GM12878 (cell line): ENCODE measurements around the gene SLC35F3. TPM values are rescaled to one million over a fixed set of nuclear protein-coding genes. Genes with fewer than 3 reads are reported as not detected.

Source experiments
- ATAC-seq: fragments of 200-7000 bp; cut with Tn5 transposase; 3 replicates; pipeline ENCODE4 v1.9.1; 2020; ENCODE audit warnings: mild to moderate bottlenecking, moderate library complexity
- BruUV-seq: library from RNA; stranded (reverse); fragments of 400-500 nt; replicated peaks from 2 replicates; lab custom pipeline; 2021; lab: Mats Ljungman, UMichigan
- CTCF ChIA-PET: fragments of 300-600 bp; sonication (Branson Sonifier 250); formaldehyde crosslinking; extraction: SDS; loops from one replicate; lab custom pipeline; 2021; ENCODE audit warnings: inconsistent platforms; lab: Yijun Ruan, JAX
- POLR2A ChIA-PET: fragments of 350-600 bp; formaldehyde crosslinking; extraction: SDS; loops from one replicate; lab custom pipeline; 2021; ENCODE audit warnings: inconsistent platforms; lab: Charles Lee
- RAD21 ChIA-PET: fragments of 300-600 bp; sonication (Branson Sonifier 250); formaldehyde crosslinking; loops from one replicate; lab custom pipeline; 2023; ENCODE audit warnings: antibody characterized with exemption; ENCODE audit not compliant: unreplicated experiment; lab: Charles Lee
- SMC1A ChIA-PET: fragments of 300-600 bp; sonication (Branson Sonifier 250); formaldehyde crosslinking; loops from one replicate; lab custom pipeline; 2023; ENCODE audit not compliant: unreplicated experiment, uncharacterized antibody; lab: Charles Lee
- DNase-seq: peaks from one replicate; pipeline ENCODE4 v3.0.0-alpha.2; 2011; ENCODE audit warnings: low read depth, low spot score
- FAIRE-seq: peaks from 3 replicates; lab custom pipeline; 2011; peaks lifted over from hg19 to GRCh38; lab: Jason Lieb, UNC
- H2AFZ ChIP-seq: 2 replicates; pipeline ENCODE4 v1.6.0; 2011; ENCODE audit warnings: low read depth, low read length, control low read depth; ENCODE audit not compliant: control insufficient read depth
- H3K27ac ChIP-seq: 2 replicates; pipeline ENCODE4 v1.5.1; 2011; ENCODE audit warnings: control low read depth; ENCODE audit not compliant: control insufficient read depth, insufficient read depth
- H3K27me3 ChIP-seq, 2 experiments: replicated peaks in 1 of 2; 2 replicates each; pipeline versions ENCODE4 v1.6.0 to v1.6.1; 2011; ENCODE audit warnings: low read length in 1 of 2; ENCODE audit not compliant: control insufficient read depth in 2 of 2, insufficient read depth in 2 of 2
- H3K36me3 ChIP-seq, 2 experiments: 2 replicates each; pipeline ENCODE4 v1.5.1; 2011; ENCODE audit warnings: low read length in 1 of 2; ENCODE audit not compliant: control insufficient read depth in 2 of 2, insufficient read depth in 2 of 2
- H3K4me1 ChIP-seq: 2 replicates; pipeline ENCODE4 v1.6.1; 2011; ENCODE audit warnings: mild to moderate bottlenecking, low read length, moderate library complexity, mixed read lengths; ENCODE audit not compliant: control insufficient read depth, insufficient read depth
- H3K4me2 ChIP-seq: 2 replicates; pipeline ENCODE4 v1.6.0; 2011; ENCODE audit warnings: control low read depth; ENCODE audit not compliant: control insufficient read depth, insufficient read depth
- H3K4me3 ChIP-seq: fragments of 200-600 bp; sonication (generic); 2 replicates; pipeline ENCODE4 v1.5.1; 2016
- H3K79me2 ChIP-seq: 2 replicates; pipeline ENCODE4 v1.6.0; 2011; ENCODE audit warnings: low read length; ENCODE audit not compliant: control insufficient read depth, insufficient read depth
- H3K9ac ChIP-seq: 2 replicates; pipeline ENCODE4 v1.8.0; 2011; ENCODE audit warnings: low read length, control low read depth, mixed read lengths; ENCODE audit not compliant: control insufficient read depth, insufficient read depth
- H3K9me3 ChIP-seq: replicated peaks from 3 replicates; pipeline ENCODE4 v1.5.1; 2011; ENCODE audit warnings: mild to moderate bottlenecking, low read length; ENCODE audit not compliant: control insufficient read depth, insufficient read depth
- H4K20me1 ChIP-seq: 2 replicates; pipeline ENCODE4 v1.6.0; 2011; ENCODE audit not compliant: control insufficient read depth, insufficient read depth
- ELK1 ChIP-seq: IDR thresholded peaks from 2 replicates; pipeline ENCODE4 v1.6.1; 2012; ENCODE audit warnings: low read depth, low read length, improper control_type of control experiment
- ETV6 ChIP-seq, 2 experiments: fragments of 450-650 bp in 1 of 2; IDR thresholded peaks in 1 of 2; conservative IDR thresholded peaks in 1 of 2; 2 replicates each; pipeline ENCODE4 v1.6.1; 2014; ENCODE audit warnings: antibody characterized with exemption in 1 of 2, borderline replicate concordance in 1 of 2, low read depth in 1 of 2, mild to moderate bottlenecking in 1 of 2, moderate library complexity in 1 of 2
- FOXM1 ChIP-seq: IDR thresholded peaks from 2 replicates; pipeline ENCODE4 v1.6.1; 2012; ENCODE audit warnings: low read depth, mild to moderate bottlenecking, inconsistent platforms, low read length, moderate library complexity
- JUND ChIP-seq: IDR thresholded peaks from 2 replicates; pipeline ENCODE4 v1.6.1; 2012; ENCODE audit warnings: low read depth, mild to moderate bottlenecking, low read length, improper control_type of control experiment, moderate library complexity
- MEF2A ChIP-seq: IDR thresholded peaks from 2 replicates; pipeline ENCODE4 v1.6.1; 2011; ENCODE audit warnings: low read depth, mild to moderate bottlenecking, low read length, moderate library complexity; ENCODE audit not compliant: insufficient read depth
- MTA2 ChIP-seq: fragments of 450-650 bp; IDR thresholded peaks from 2 replicates; pipeline ENCODE4 v1.6.1; 2016; ENCODE audit warnings: low read depth, mild to moderate bottlenecking, moderate library complexity
- PKNOX1 ChIP-seq: fragments of 450-650 bp; IDR thresholded peaks from 2 replicates; pipeline ENCODE4 v1.6.1; 2016; ENCODE audit warnings: mild to moderate bottlenecking
- POLR2A ChIP-seq: IDR thresholded peaks from 2 replicates; pipeline ENCODE4 v1.6.1; 2011; ENCODE audit warnings: low read depth, mild to moderate bottlenecking, low read length
- RAD51 ChIP-seq: fragments of 450-650 bp; IDR thresholded peaks from 2 replicates; pipeline ENCODE4 v1.6.1; 2016; ENCODE audit warnings: moderate library complexity, mild to moderate bottlenecking, inconsistent platforms
- SP1 ChIP-seq: IDR thresholded peaks from one replicate; pipeline ENCODE4 v1.6.1; 2011; ENCODE audit warnings: low read depth, low read length
- TAF1 ChIP-seq: IDR thresholded peaks from 2 replicates; pipeline ENCODE4 v1.6.1; 2011; ENCODE audit warnings: mild to moderate bottlenecking, low read depth, low read length, borderline replicate concordance
- ZBTB33 ChIP-seq: fragments of 450-650 bp; IDR thresholded peaks from 2 replicates; pipeline ENCODE4 v1.6.1; 2017; ENCODE audit warnings: mild to moderate bottlenecking
- WGBS: methylation state at CpG from one replicate; pipeline ENCODE4 v1.1.6; 2016; ENCODE audit warnings: low lambda C conversion rate; ENCODE audit not compliant: insufficient replicate concordance, insufficient coverage; ENCODE audit errors: missing lambda C conversion rate; 5-methylcytosine and 5-hydroxymethylcytosine counted together
- in situ Hi-C: fragments of 300-500 bp; cut with MboI; formaldehyde crosslinking; loops from 9 replicates; pipeline ENCODE4 v1.14.3; 2018; ENCODE audit warnings: mixed read lengths
- intact Hi-C: fragments of 100-400 bp; cut with micrococcal nuclease; formaldehyde crosslinking; loops from one replicate; pipeline ENCODE4 v1.14.2; 2022; ENCODE audit not compliant: unreplicated experiment
- polyA plus RNA-seq, 11 experiments: library from polyadenylated mRNA; depleted of rRNA in 4 of 11; unstranded in 6 of 11; stranded (reverse) in 5 of 11; fragments of >200 nt; fragmentation: Nextera tagmentation in 4 of 11; fragmentation: Illumina TruSeq in 1 of 11; extraction: Ambion mirVana in 4 of 11; extraction: Trizol in 1 of 11; gene quantifications; 1 replicate in 1 of 11; 2 replicates in 10 of 11; pipeline versions ENCODE4 v1.2.1 to v1.2.3, GENCODE V29; 2011 to 2016; ENCODE audit warnings: inconsistent platforms in 2 of 11, missing spikeins in 2 of 11, low read depth in 1 of 11
- total RNA-seq, 4 experiments: library from RNA; depleted of rRNA in 3 of 4; stranded (reverse); fragments of >200 nt in 3 of 4; fragmentation: Illumina TruSeq in 1 of 4; extraction: Trizol in 1 of 4; gene quantifications; 2 replicates each; pipeline versions ENCODE4 v1.2.1 to v1.2.3, GENCODE V29; 2013 to 2021
- TF ChIP-seq, protein P1 (sequence below): fragments of 450-650 bp; formaldehyde crosslinking; IDR thresholded peaks from 2 replicates; pipeline ENCODE4 v1.4.0; 2020; ENCODE audit warnings: mild to moderate bottlenecking, moderate library complexity

SLC35F3 gene
- total and polyA plus RNA-seq, 10 of the 15 experiments (the other 5 are each of a cell fraction or from before 2014, with no cell fraction given): 1.0 to 8.6 (median 5.7) TPM

GRCh38 chr1:234200566-234200965, 296.1 kb downstream of the SLC35F3 start (continued):
- TF ChIP-seq MEF2A: no peak
- TF ChIP-seq ZBTB33: no peak
- no peak for TF ChIP-seq ELK1
- no peak for TF ChIP-seq MTA2
- no peak for TF ChIP-seq JUND
- no peak for TF ChIP-seq PKNOX1

GRCh38 chr1:234201600-234201999, 297.1 kb downstream of the SLC35F3 start:
- intact Hi-C loops: no loop called here
- Histone ChIP-seq H3K4me1 (no peaks in the 10 kb centered on the region), H4K20me1 (no peaks in the 10 kb centered on the region), H3K4me2 (no peak overlapping the region), H3K4me3 (no peak overlapping the region), H2AFZ (no peak overlapping the region), H3K27ac (no peak overlapping the region), H3K9me3 (no peaks in the 10 kb centered on the region), H3K36me3 (no peaks in the 10 kb centered on the region), H3K9ac (no peak overlapping the region), H3K79me2 (no peaks in the 10 kb centered on the region), H3K27me3 (peaks cover 0 to 3% of the 10 kb centered on the region in 2 experiments; a peak in 2 of 4 replicates)
- no peak for FAIRE-seq
- BruUV-seq: no TSS peak
- POLR2A ChIA-PET: no interaction called here
- RAD21 ChIA-PET: interaction anchor here (0.7 kb wide), 2 partner anchors 384 to 1285 kb away, joined by 3 read pairs; no protein-coding TSS in a partner anchor
- WGBS: 42% methylated on average over 5 of the region's 5 CpGs
- CTCF ChIA-PET: no interaction called here
- no peak for ATAC-seq
- SMC1A ChIA-PET: interaction anchor here (0.8 to 1.3 kb wide), 4 partner anchors 17 to 111 kb away, joined by 3 read pairs; no protein-coding TSS in a partner anchor
- in situ Hi-C loops: loop anchor here (25.0 kb wide), 1 partner anchor 111 kb away; no protein-coding TSS in a partner anchor
- DNase-seq: no peak
- TF ChIP-seq TAF1 (no peak), FOXM1 (no peak), ETV6 (conservative IDR thresholded peaks at IDR 0.05 in 1 of 2, IDR thresholded peaks at IDR 0.05 in 1 of 2; ENCODE audit: borderline replicate concordance in 1 of 2, low read depth in 1 of 2) (no peak), SP1 (no peak), RAD51 (no peak), POLR2A (no peak)
- TF ChIP-seq, protein P1, sequence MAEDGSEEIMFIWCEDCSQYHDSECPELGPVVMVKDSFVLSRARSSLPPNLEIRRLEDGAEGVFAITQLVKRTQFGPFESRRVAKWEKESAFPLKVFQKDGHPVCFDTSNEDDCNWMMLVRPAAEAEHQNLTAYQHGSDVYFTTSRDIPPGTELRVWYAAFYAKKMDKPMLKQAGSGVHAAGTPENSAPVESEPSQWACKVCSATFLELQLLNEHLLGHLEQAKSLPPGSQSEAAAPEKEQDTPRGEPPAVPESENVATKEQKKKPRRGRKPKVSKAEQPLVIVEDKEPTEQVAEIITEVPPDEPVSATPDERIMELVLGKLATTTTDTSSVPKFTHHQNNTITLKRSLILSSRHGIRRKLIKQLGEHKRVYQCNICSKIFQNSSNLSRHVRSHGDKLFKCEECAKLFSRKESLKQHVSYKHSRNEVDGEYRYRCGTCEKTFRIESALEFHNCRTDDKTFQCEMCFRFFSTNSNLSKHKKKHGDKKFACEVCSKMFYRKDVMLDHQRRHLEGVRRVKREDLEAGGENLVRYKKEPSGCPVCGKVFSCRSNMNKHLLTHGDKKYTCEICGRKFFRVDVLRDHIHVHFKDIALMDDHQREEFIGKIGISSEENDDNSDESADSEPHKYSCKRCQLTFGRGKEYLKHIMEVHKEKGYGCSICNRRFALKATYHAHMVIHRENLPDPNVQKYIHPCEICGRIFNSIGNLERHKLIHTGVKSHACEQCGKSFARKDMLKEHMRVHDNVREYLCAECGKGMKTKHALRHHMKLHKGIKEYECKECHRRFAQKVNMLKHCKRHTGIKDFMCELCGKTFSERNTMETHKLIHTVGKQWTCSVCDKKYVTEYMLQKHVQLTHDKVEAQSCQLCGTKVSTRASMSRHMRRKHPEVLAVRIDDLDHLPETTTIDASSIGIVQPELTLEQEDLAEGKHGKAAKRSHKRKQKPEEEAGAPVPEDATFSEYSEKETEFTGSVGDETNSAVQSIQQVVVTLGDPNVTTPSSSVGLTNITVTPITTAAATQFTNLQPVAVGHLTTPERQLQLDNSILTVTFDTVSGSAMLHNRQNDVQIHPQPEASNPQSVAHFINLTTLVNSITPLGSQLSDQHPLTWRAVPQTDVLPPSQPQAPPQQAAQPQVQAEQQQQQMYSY (CRISPR knock-in tag): no peak
